ENCODE measurements around the gene TPCN2.
A peak's percentile ranks its signal among the peaks of the same experiment; 100 is the strongest.

The TPCN2 gene

DNA sequence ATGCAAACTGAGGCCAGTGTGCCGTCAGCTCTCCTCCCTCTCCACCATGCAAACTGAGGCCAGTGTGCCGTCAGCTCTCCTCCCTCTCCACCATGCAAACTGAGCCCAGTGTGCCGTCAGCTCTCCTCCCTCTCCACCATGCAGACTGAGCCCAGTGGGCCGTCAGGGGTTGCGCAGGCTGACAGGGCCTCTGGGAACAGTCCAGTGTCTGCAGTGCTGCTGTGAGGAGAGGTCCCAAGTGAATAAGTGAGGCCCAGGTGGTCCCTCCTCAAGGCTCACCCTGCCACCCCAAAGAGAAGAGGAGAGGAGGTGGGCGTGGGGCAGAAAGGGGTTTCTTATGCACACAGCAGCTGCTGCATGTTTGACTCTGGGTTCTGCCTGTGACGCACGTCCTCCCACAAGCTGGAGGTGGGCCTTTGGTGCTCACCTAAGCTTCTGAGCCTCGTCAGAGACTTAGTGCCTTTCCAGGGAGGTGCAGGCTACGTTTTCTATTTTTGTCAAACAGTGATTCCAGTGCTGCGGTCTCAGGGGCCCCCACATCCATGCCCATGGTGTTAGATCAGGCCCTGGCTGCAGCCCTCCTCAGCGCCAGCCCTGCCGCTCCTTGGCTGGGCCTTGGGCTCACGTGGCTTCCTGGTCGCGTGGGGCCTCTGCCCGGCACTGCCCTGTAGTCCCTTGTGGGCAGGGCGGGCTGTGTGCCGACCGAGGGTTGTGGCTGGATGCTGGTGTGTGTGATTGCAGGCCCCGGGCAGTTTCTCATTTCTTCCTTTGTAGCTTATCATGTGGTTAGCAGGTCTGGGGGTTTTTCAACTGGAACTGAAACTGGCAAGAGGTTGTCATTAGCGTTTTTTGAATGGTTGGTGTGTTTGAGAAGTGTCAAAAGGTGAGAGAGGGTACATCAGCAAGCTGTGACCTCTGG, 7.1 kb downstream of the TPCN2 start:
- WGBS (ENCODE audit: extremely low coverage, insufficient coverage, insufficient read length), result no CpG with 5 or more reads among the region's 22 CpGs
- Histone ChIP-seq H2AK5ac (ENCODE audit: low read length) (no peak overlapping the region), H3K4me1 (ENCODE audit: control insufficient read depth in 1 of 2, insufficient read depth in 2 of 2, low read length in 2 of 2) (no peaks in the 10 kb centered on the region), H2BK120ac (ENCODE audit: insufficient read depth, low read length, poor library complexity) (no peak overlapping the region), H4K12ac (ENCODE audit: low read depth, low read length) (no peak overlapping the region), H4K8ac (ENCODE audit: low read depth, low read length) (no peak overlapping the region), H3K4ac (ENCODE audit: low read depth, low read length) (no peak overlapping the region), H3K9me3 (ENCODE audit: insufficient read depth, low read depth, low read length) (peaks cover 4% of the 10 kb centered on the region), H2BK5ac (ENCODE audit: low read depth, low read length, poor library complexity) (no peak overlapping the region), H4K91ac (ENCODE audit: low read depth, low read length) (no peak overlapping the region), H3K4me2 (ENCODE audit: low read length) (no peak overlapping the region), H3K36me3 (ENCODE audit: control insufficient read depth in 1 of 2, insufficient read depth in 2 of 2, low read length in 2 of 2) (peaks cover 21 to 31% of the 10 kb centered on the region in 2 experiments), H3K79me2 (ENCODE audit: control insufficient read depth, insufficient read depth, low read length, poor library complexity) (no peaks in the 10 kb centered on the region), H3K23ac (ENCODE audit: low read length) (no peak overlapping the region), H3K27me3 (ENCODE audit: insufficient read depth, low read length) (no peaks in the 10 kb centered on the region), H3K18ac (ENCODE audit: low read length) (no peak overlapping the region), H3K79me1 (ENCODE audit: low read length) (no peaks in the 10 kb centered on the region), H2BK12ac (ENCODE audit: low read length) (no peak overlapping the region), H2AFZ (ENCODE audit: insufficient read depth, low read length, poor library complexity) (no peak overlapping the region), H3K9ac (ENCODE audit: low read length) (no peak overlapping the region), H3K4me3 (ENCODE audit: low read depth, low read length) (no peak overlapping the region), H3K27ac (ENCODE audit: low read depth, low read length) (no peak overlapping the region), H3K14ac (ENCODE audit: low read length) (no peak overlapping the region)
- DNase-seq, result peak in 1 of 2 donors; percentile 32

DNA sequence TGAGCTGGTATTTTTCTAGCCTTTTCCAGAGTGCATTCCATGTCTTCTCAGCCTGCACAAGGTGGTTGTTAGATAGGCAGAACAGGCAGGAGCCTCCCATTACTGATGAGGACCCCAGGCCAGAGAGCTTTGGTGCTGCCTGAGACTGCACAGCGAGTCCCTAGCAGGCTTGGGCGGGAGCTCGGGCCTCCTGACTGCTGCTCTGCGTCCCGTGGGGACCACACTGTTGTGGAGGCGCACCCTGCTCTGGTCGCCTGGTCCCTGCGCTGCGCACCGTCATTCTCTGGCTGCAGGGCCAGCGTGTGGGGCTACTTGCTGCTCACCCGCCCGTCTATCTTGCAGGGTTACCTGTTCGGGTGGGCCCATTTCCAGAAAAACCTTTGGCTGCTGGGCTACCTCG, 8.5 kb downstream of the TPCN2 start:
- no peak overlapping the region for H2BK12ac ChIP-seq (ENCODE audit: low read length)
- no peak overlapping the region for H3K23ac ChIP-seq (ENCODE audit: low read length)
- no peaks in the 10 kb centered on the region for H3K79me2 ChIP-seq (ENCODE audit: control insufficient read depth, insufficient read depth, low read length, poor library complexity)
- H3K4me1 ChIP-seq (ENCODE audit: control insufficient read depth in 1 of 2, insufficient read depth in 2 of 2, low read length in 2 of 2), result no peaks in the 10 kb centered on the region
- H3K4me2 ChIP-seq (ENCODE audit: low read length), result no peak overlapping the region
- no peak for DNase-seq
- no peaks in the 10 kb centered on the region for H3K27me3 ChIP-seq (ENCODE audit: insufficient read depth, low read length)
- WGBS (ENCODE audit: extremely low coverage, insufficient coverage, insufficient read length), result no CpG with 5 or more reads among the region's 15 CpGs
- H2AK5ac ChIP-seq (ENCODE audit: low read length), result no peak overlapping the region
- H4K12ac ChIP-seq (ENCODE audit: low read depth, low read length), result no peak overlapping the region
- no peaks in the 10 kb centered on the region for H3K79me1 ChIP-seq (ENCODE audit: low read length)
- no peak overlapping the region for H4K91ac ChIP-seq (ENCODE audit: low read depth, low read length)
- no peak overlapping the region for H4K8ac ChIP-seq (ENCODE audit: low read depth, low read length)
- H2AFZ ChIP-seq (ENCODE audit: insufficient read depth, low read length, poor library complexity), result no peak overlapping the region
- H2BK120ac ChIP-seq (ENCODE audit: insufficient read depth, low read length, poor library complexity), result no peak overlapping the region
- H3K14ac ChIP-seq (ENCODE audit: low read length), result no peak overlapping the region
- no peak overlapping the region for H3K9ac ChIP-seq (ENCODE audit: low read length)
- H3K4me3 ChIP-seq (ENCODE audit: low read depth, low read length), result no peak overlapping the region
- peaks cover 21 to 31% of the 10 kb centered on the region in 2 experiments for H3K36me3 ChIP-seq (ENCODE audit: control insufficient read depth in 1 of 2, insufficient read depth in 2 of 2, low read length in 2 of 2)
- no peak overlapping the region for H2BK5ac ChIP-seq (ENCODE audit: low read depth, low read length, poor library complexity)
- H3K27ac ChIP-seq (ENCODE audit: low read depth, low read length), result no peak overlapping the region
- no peak overlapping the region for H3K18ac ChIP-seq (ENCODE audit: low read length)
- peaks cover 4% of the 10 kb centered on the region for H3K9me3 ChIP-seq (ENCODE audit: insufficient read depth, low read depth, low read length)
- H3K4ac ChIP-seq (ENCODE audit: low read depth, low read length), result no peak overlapping the region

DNA sequence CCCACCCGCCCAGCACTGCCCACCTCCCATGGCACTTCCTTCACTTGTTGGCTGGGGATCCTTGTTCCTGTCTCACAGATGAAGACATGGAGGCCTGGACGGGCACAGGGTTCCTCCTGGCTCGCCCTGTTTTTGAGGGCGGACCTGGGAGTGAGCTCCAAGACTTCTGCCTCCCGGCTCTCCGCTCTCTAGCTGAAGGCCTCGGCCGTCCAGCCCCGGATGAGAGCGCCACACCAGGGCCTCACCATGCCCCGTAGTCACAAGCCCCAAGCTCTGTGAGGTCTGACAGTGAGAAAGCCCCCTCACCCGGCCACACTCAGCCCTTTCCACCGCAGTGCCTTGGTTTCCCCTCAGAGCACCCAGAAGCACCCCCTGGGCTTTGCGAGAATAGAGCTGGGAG, 9.1 kb downstream of the TPCN2 start:
- Histone ChIP-seq H3K9ac (ENCODE audit: low read length) (no peak overlapping the region), H3K4me3 (ENCODE audit: low read depth, low read length) (no peak overlapping the region), H3K18ac (ENCODE audit: low read length) (no peak overlapping the region), H3K27me3 (ENCODE audit: insufficient read depth, low read length) (no peaks in the 10 kb centered on the region), H3K4me2 (ENCODE audit: low read length) (no peak overlapping the region), H3K79me2 (ENCODE audit: control insufficient read depth, insufficient read depth, low read length, poor library complexity) (no peaks in the 10 kb centered on the region), H2AFZ (ENCODE audit: insufficient read depth, low read length, poor library complexity) (no peak overlapping the region), H4K91ac (ENCODE audit: low read depth, low read length) (no peak overlapping the region), H2BK12ac (ENCODE audit: low read length) (no peak overlapping the region), H3K27ac (ENCODE audit: low read depth, low read length) (no peak overlapping the region), H2BK5ac (ENCODE audit: low read depth, low read length, poor library complexity) (no peak overlapping the region), H3K79me1 (ENCODE audit: low read length) (no peaks in the 10 kb centered on the region), H3K23ac (ENCODE audit: low read length) (no peak overlapping the region), H3K4ac (ENCODE audit: low read depth, low read length) (no peak overlapping the region), H3K9me3 (ENCODE audit: insufficient read depth, low read depth, low read length) (peaks cover 4% of the 10 kb centered on the region), H2BK120ac (ENCODE audit: insufficient read depth, low read length, poor library complexity) (no peak overlapping the region), H4K8ac (ENCODE audit: low read depth, low read length) (no peak overlapping the region), H2AK5ac (ENCODE audit: low read length) (no peak overlapping the region), H3K14ac (ENCODE audit: low read length) (no peak overlapping the region), H3K36me3 (ENCODE audit: control insufficient read depth in 1 of 2, insufficient read depth in 2 of 2, low read length in 2 of 2) (peaks cover 21 to 35% of the 10 kb centered on the region in 2 experiments), H3K4me1 (ENCODE audit: control insufficient read depth in 1 of 2, insufficient read depth in 2 of 2, low read length in 2 of 2) (no peaks in the 10 kb centered on the region), H4K12ac (ENCODE audit: low read depth, low read length) (no peak overlapping the region)
- WGBS (ENCODE audit: extremely low coverage, insufficient coverage, insufficient read length), result no CpG with 5 or more reads among the region's 14 CpGs
- DNase-seq, result no peak

DNA sequence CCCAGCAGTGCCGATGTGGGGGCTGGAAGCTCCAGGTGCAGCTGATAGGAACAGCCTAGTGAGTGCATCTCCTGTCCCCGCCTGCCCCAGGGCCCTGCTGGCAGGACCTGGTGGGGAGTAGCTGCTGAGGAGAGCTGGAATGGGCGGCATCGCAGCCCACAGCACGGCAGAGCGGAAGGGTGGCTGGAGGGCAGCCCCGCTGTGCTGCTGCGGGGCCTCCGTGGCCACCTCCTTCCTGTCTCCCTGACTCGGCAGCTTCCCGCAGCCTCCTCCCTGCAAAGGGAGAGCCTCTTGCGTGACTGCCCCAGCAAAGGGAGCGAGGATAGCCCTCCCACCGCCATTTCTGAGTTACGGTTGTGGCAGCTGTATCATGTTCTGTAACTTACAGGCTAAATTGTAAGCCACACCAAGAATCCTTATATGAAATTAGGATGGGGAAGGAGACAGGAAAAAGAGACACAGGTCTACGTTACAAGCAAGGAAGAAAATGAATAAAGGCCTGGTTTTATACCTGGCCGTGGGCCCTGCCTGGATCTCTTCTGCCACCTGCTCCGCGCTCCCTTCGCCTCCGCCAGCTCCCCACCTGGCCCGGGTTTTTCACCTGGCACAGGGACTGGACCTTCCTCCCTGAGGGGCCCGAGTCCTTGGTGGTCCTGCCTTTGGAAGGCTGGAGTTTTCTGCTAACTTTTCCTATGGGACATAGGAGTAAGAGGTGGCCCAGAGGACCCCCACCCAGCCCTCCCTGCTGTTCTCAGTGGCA, 10.0 kb downstream of the TPCN2 start:
- no peak overlapping the region for H3K9ac ChIP-seq (ENCODE audit: low read length)
- no peak overlapping the region for H4K8ac ChIP-seq (ENCODE audit: low read depth, low read length)
- H3K79me1 ChIP-seq (ENCODE audit: low read length), result no peaks in the 10 kb centered on the region
- no peak overlapping the region for H3K4me3 ChIP-seq (ENCODE audit: low read depth, low read length)
- H3K4ac ChIP-seq (ENCODE audit: low read depth, low read length), result no peak overlapping the region
- H2BK12ac ChIP-seq (ENCODE audit: low read length), result no peak overlapping the region
- no peak overlapping the region for H4K91ac ChIP-seq (ENCODE audit: low read depth, low read length)
- H3K36me3 ChIP-seq (ENCODE audit: control insufficient read depth in 1 of 2, insufficient read depth in 2 of 2, low read length in 2 of 2), result peaks cover 27 to 42% of the 10 kb centered on the region in 2 experiments
- H3K18ac ChIP-seq (ENCODE audit: low read length), result no peak overlapping the region
- H3K14ac ChIP-seq (ENCODE audit: low read length), result no peak overlapping the region
- DNase-seq, result no peak
- WGBS (ENCODE audit: extremely low coverage, insufficient coverage, insufficient read length), result no CpG with 5 or more reads among the region's 23 CpGs
- no peaks in the 10 kb centered on the region for H3K79me2 ChIP-seq (ENCODE audit: control insufficient read depth, insufficient read depth, low read length, poor library complexity)
- H3K4me1 ChIP-seq (ENCODE audit: control insufficient read depth in 1 of 2, insufficient read depth in 2 of 2, low read length in 2 of 2), result no peaks in the 10 kb centered on the region
- H2BK120ac ChIP-seq (ENCODE audit: insufficient read depth, low read length, poor library complexity), result no peak overlapping the region
- H3K27ac ChIP-seq (ENCODE audit: low read depth, low read length), result no peak overlapping the region
- no peak overlapping the region for H3K23ac ChIP-seq (ENCODE audit: low read length)
- no peak overlapping the region for H2BK5ac ChIP-seq (ENCODE audit: low read depth, low read length, poor library complexity)
- no peak overlapping the region for H3K4me2 ChIP-seq (ENCODE audit: low read length)
- peaks cover 4% of the 10 kb centered on the region for H3K9me3 ChIP-seq (ENCODE audit: insufficient read depth, low read depth, low read length)
- H2AFZ ChIP-seq (ENCODE audit: insufficient read depth, low read length, poor library complexity), result no peak overlapping the region
- H3K27me3 ChIP-seq (ENCODE audit: insufficient read depth, low read length), result no peaks in the 10 kb centered on the region
- H2AK5ac ChIP-seq (ENCODE audit: low read length), result no peak overlapping the region
- H4K12ac ChIP-seq (ENCODE audit: low read depth, low read length), result no peak overlapping the region

All from trophoblast cell (in vitro differentiated cells and primary cell).